ENCODE measurements around the gene RETREG3. TPM values are rescaled to one million over a fixed set of nuclear protein-coding genes. Genes with fewer than 3 reads are reported as not detected.

The RETREG3 gene
- total and polyA plus RNA-seq, 2 experiments from 2014 or later, result 8.0 to 38.2 TPM

GRCh38 chr17:42563543-42563942 lies 45.6 kb downstream of the RETREG3 start:
- TF ChIP-seq ZNF462 (CRISPR knock-in tag; IDR thresholded peaks at IDR 0.05), result no peak
- Histone ChIP-seq H3K4me1 (ENCODE audit: insufficient read depth) (peaks cover 19% of the 10 kb centered on the region), H3K9me2 (ENCODE audit: insufficient read depth) (no peaks in the 10 kb centered on the region), H3K27me3 (ENCODE audit: insufficient read depth) (no peaks in the 10 kb centered on the region), H3F3A (replicated peaks; ENCODE audit: low read depth) (peaks cover 27% of the 10 kb centered on the region), H3K79me2 (replicated peaks; ENCODE audit: insufficient read depth) (peaks cover 27% of the 10 kb centered on the region), H3K27ac (ENCODE audit: low read depth) (no peak overlapping the region), H3K36me3 (ENCODE audit: insufficient read depth) (peaks cover 2% of the 10 kb centered on the region; the same call in 1 of the 2 replicates), H3K4me2 (peak overlapping the region; percentile 81), H4K20me1 (replicated peaks; ENCODE audit: insufficient read depth) (no peaks in the 10 kb centered on the region), H3K4me3 (no peak overlapping the region; the same call in 1 of the 2 replicates), H2AFZ (no peak overlapping the region)
- Mint-ChIP-seq H3K4me1 (peaks cover 24% of the 10 kb centered on the region), H3K9me3 (no peaks in the 10 kb centered on the region), H3K36me3 (ENCODE audit: low read depth) (peaks cover 34% of the 10 kb centered on the region), H3K27me3 (ENCODE audit: insufficient read depth, low read depth, poor library complexity) (peaks cover 15% of the 10 kb centered on the region), H3K4me3 (peak overlapping the region; percentile 96), H3K27ac (no peak overlapping the region)
- ATAC-seq (no peak), DNase-seq (ENCODE audit: low spot score) (no peak)

GRCh38 chr17:42563143-42563509 lies 46.0 kb downstream of the RETREG3 start:
- Histone ChIP-seq H3K4me3 (peak overlapping the region; percentile 84), H3F3A (replicated peaks; ENCODE audit: low read depth) (peaks cover 24% of the 10 kb centered on the region), H3K4me2 (peak overlapping the region; percentile 81), H3K36me3 (ENCODE audit: insufficient read depth) (no peaks in the 10 kb centered on the region), H3K9me2 (ENCODE audit: insufficient read depth) (no peaks in the 10 kb centered on the region), H3K79me2 (replicated peaks; ENCODE audit: insufficient read depth) (peaks cover 26% of the 10 kb centered on the region), H3K27me3 (ENCODE audit: insufficient read depth) (no peaks in the 10 kb centered on the region), H4K20me1 (replicated peaks; ENCODE audit: insufficient read depth) (no peaks in the 10 kb centered on the region), H2AFZ (no peak overlapping the region), H3K27ac (ENCODE audit: low read depth) (no peak overlapping the region), H3K4me1 (ENCODE audit: insufficient read depth) (peaks cover 19% of the 10 kb centered on the region)
- H3K4me1 Mint-ChIP-seq, result peaks cover 24% of the 10 kb centered on the region
- ATAC-seq (no peak), DNase-seq (ENCODE audit: low spot score) (no peak)
- H3K27ac Mint-ChIP-seq, result no peak overlapping the region
- no peaks in the 10 kb centered on the region for H3K9me3 Mint-ChIP-seq
- H3K27me3 Mint-ChIP-seq (ENCODE audit: insufficient read depth, low read depth, poor library complexity), result peaks cover 15% of the 10 kb centered on the region
- H3K36me3 Mint-ChIP-seq (ENCODE audit: low read depth), result peaks cover 32% of the 10 kb centered on the region
- H3K4me3 Mint-ChIP-seq, result peak overlapping the region; percentile 96
- TF ChIP-seq ETS1 (IDR thresholded peaks at IDR 0.05) (no peak), CREB1 (CRISPR knock-in tag; IDR thresholded peaks at IDR 0.05; ENCODE audit: low read depth) (no peak), ZNF462 (CRISPR knock-in tag; IDR thresholded peaks at IDR 0.05) (no peak), EZH2 (IDR thresholded peaks at IDR 0.05; ENCODE audit: low read depth, unreplicated experiment) (no peak), EZH2phosphoT487 (IDR thresholded peaks at IDR 0.05; ENCODE audit: unreplicated experiment) (no peak)
